Stimulated activated naive CD4-positive, alpha-beta T cell treated with Interleukin-2 at 50 U/mL for 16 hours (primary cell): ENCODE data around the gene CTNNA1.
"Not testable (repeated sequence)": the region's sequence is repeated elsewhere in the genome, so short reads cannot be mapped to it uniquely, and the experiment has no call there.

Experiments
- DNase-seq: peaks from one replicate; lab custom pipeline; 2025; lab: John Stamatoyannopoulos, UW

Gene CTNNA1

GRCh38 chr5:138898299-138898698 lies 145.1 kb downstream of the CTNNA1 start:
- DNase-seq, result no peak

GRCh38 chr5:138898742-138899141 lies 145.5 kb downstream of the CTNNA1 start:
- DNase-seq, result no peak

- no peak for DNase-seq
Observed at GRCh38 chr5:138900281-138900965, 147.2 kb downstream of the CTNNA1 start.

- DNase-seq, result no peak
Observed at GRCh38 chr5:138901716-138902115, 148.5 kb downstream of the CTNNA1 start.

DNA sequence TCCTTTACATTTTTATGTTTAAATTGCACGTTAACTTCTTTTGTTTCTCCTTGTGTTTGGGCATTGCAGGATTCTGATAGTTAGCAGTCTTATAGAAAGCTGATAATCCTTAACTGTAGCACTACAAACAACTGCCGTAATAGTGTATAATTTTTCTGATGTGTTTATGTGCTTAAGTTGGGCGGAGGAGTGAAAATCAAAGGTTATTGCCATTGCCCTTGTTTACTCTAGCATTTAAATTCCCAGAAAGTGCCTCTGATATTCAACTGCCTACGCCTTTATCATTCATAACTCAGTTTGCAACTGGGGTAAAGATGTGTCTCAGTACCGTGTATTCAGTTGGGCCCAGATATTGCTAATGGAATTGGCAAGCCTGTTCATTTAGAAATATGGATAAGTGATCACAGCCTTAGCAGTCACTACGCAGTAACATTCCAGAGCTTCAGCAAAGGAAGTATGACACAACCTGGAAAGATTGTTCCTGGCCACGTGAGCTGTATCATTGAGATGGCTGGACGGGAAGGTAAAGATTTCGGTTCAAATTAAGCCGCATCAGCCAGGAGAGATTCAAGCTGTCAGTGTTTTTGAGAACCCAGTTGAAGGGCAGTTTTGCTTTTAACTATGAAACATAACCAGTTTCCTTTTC lies 150.0 kb downstream of the CTNNA1 start:
- DNase-seq, result no peak

DNA sequence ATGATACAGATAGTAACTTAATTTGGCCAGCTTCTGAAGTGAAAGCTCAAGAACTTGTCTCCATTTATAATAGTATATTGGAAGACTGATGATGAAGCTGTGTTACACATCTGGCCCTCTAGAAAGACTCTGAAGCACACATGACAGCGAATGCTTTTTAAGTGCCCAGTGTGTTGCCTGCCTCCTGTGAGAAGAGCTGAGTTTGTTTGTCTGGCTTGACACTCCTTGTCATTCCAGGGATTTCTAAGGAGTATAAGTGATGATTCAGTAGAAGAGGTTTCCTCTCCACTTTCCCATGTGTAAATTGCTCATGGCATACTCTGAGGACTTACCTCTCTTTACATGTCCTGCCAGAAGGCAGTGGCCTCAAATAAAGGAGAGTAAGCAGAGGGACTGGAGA lies 152.3 kb downstream of the CTNNA1 start:
- no peak for DNase-seq

DNA sequence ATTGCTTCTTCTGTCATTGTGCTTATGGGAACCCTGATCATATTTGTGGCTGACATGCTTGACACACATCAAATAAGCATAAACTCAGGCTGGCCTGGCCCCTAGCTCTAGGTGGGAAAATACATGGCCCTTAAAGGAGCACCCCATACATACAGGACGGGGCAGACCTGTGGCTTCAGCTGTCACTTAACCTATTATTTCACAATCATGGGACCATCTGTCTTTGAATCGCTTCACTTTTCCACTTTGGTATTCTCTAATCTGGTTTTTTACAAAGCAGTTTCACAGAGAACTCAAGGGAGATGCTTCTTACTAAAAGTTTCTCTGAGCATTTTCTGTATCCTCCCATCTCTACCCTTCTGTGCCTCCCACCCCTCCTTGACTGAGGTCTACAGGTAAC lies 156.5 kb downstream of the CTNNA1 start:
- no peak for DNase-seq

- no peak for DNase-seq
Observed at GRCh38 chr5:138910546-138911185, 157.4 kb downstream of the CTNNA1 start.

DNA sequence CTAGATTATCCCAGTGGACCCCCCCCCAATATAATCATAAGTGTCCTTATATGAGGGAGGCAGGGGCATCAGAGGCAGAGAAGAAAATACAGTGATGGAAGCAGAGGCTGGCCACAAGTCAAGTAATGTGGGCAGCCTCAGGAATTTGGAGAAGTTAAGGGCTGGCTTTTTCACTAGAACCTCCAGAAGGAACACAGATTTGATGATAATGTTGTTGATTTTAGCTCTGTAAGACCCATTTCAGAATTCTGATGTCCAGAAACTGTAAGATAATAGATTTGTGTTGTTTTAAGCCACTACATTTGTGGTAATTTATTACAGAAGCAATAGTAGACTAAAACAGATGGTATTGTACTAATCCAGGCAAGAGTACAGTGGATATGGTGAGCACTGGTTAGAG lies 158.2 kb downstream of the CTNNA1 start:
- no peak for DNase-seq

- DNase-seq, result no peak
Observed at GRCh38 chr5:138912093-138912492, 158.9 kb downstream of the CTNNA1 start.

GRCh38 chr5:138913773-138914172 lies 160.5 kb downstream of the CTNNA1 start:
- no peak for DNase-seq

DNA sequence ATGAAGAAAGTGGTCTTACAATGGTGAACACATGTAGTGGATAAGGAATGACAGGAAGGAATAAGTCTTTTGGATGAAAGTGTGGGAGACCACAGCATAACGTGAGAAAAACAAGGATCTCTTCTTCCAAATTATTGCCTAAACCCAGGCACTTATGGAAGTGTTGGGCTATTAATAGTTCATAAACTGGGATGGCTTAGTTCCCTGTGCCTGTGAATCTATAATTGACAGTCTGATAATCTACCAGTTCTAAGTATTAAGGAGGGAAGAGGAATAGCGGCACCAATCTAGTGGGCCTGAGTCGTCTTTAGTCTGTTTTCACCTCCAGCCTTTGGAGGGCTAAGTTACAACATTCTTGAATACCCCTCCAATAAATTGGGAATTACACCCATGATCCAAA lies 161.1 kb downstream of the CTNNA1 start:
- no peak for DNase-seq

GRCh38 chr5:138918686-138919085 lies 165.5 kb downstream of the CTNNA1 start:
- no peak for DNase-seq

DNA sequence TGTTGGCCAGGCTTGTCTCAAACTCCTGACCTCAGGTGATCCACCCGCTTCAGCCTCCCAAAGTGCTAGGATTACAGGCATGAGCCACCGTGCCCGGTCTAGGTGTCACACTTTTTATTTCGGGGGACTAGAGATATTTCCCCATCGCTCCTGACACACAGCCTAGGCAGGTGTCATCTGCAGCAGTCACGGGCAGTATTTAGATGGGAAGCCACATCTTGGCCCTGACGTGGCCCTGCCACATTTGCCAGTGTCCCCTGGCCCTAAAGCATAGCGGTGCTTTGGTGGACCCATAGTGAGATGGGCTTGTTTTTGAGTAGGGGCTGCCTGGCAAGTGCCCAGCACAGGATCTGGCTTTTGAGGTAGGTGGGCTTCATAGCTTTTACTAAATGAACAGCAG lies 167.0 kb downstream of the CTNNA1 start:
- no peak for DNase-seq

- DNase-seq, result not testable (repeated sequence)
Observed at GRCh38 chr5:138921362-138921761, 168.1 kb downstream of the CTNNA1 start.

DNA sequence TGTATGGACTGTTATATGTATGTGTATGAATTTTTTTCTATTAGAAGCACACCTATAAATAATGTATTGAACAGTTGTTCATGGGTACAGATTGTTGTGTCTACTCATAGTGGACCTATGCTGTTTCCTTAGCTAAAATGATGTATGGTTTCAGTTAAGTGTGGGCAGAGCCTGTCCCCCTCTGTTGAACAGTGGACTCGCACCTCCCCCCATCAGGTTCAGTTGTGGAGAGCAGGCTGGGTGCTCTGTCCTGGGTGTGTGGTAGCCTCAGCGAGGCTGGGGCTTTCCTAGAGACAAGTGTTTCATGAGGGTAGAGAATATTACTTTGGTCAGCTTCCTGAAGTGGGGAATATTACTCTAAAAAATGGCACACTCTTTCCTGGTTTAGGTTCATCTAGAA lies 169.3 kb downstream of the CTNNA1 start:
- DNase-seq, result no peak

DNA sequence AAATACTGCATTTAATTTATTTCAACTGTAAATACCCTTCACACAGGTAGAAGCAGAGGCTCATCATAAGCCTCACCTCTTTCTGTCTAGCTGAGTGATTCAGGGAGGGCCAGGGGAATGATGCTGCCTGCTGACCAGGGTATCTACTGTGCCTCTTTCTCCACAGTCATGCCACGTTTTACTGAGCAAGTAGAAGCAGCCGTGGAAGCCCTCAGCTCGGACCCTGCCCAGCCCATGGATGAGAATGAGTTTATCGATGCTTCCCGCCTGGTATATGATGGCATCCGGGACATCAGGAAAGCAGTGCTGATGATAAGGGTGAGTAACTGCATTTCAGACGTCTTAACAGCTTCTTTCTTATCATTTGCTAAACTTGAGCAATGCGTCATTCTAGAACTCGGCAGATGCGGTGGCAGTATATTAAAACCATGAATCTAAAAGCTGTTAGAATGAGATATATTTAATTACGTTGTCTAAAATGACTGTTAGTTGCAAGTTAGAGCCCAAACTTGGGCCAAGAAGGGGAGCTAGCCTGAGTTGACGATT lies 171.9 kb downstream of the CTNNA1 start:
- no peak for DNase-seq

DNA sequence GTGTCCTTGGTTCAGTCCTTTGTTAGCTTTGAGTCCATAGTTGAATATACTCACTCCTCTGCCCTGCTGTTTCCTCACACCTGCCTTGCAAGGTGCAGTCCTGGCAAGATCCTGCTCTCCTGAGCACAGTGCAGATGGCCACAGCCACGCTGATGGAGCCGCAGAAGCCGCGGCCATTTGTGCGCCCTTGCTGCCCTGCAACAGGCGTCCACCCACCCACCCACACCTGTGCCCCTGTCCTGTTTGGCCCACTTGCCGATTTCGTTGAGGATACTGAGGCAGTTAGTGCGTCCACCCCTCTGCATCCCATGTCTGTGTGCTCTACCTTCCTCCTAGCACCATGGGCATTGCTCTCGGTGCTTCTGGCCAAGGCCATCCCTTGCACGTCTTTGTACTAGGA lies 173.0 kb downstream of the CTNNA1 start:
- DNase-seq, result no peak

GRCh38 chr5:138926688-138927448 lies 173.6 kb downstream of the CTNNA1 start:
- no peak for DNase-seq

GRCh38 chr5:138927544-138927943 lies 174.3 kb downstream of the CTNNA1 start:
- no peak for DNase-seq

DNA sequence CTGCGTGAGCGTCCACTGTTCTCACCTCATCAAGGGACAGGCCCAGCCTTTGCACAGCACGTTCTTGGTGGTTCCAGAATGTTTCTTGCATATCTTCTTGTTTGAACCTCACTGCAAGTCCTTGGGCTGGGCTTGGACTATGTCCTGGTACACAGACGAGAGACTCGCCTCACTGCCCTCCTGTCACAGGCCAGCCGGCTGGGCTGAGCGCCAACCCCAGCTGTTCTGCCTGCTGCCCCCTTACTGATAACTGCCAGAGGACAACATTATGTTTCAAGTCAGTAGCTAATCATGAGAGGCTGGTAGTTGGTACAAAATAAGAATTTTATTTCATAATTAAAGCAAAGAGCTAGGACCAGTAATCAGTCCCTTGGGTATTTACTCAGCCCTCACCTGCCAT lies 174.8 kb downstream of the CTNNA1 start:
- no peak for DNase-seq

- no peak for DNase-seq
Observed at GRCh38 chr5:138929571-138929955, 176.3 kb downstream of the CTNNA1 start.
